Neutrophil (primary cell): ENCODE data around the gene SCN7A.

Experiments used
- H3K27ac ChIP-seq: fragments of 200-600 bp; sonication (generic); 2 replicates; pipeline ENCODE4 v1.5.1; 2016; ENCODE audit warnings: mild to moderate bottlenecking, moderate library complexity
- H3K27me3 ChIP-seq: fragments of 200-600 bp; sonication (generic); 2 replicates; pipeline ENCODE4 v1.6.0; 2016; ENCODE audit warnings: mild to moderate bottlenecking
- H3K36me3 ChIP-seq: fragments of 200-600 bp; sonication (generic); 2 replicates; pipeline ENCODE4 v1.5.1; 2017
- H3K4me1 ChIP-seq, 2 experiments: fragments of 200-600 bp in 1 of 2; sonication (generic) in 1 of 2; 1 replicate in 1 of 2; 2 replicates in 1 of 2; pipeline versions ENCODE4 v1.5.1 to v1.6.1; 2013 to 2016; ENCODE audit warnings: low read depth in 1 of 2, low read length in 1 of 2, mild to moderate bottlenecking in 1 of 2, moderate library complexity in 1 of 2; ENCODE audit not compliant: control insufficient read depth in 1 of 2, insufficient read depth in 1 of 2
- H3K4me3 ChIP-seq, 2 experiments: fragments of 200-600 bp in 1 of 2; sonication (generic) in 1 of 2; 1 replicate in 1 of 2; 2 replicates in 1 of 2; pipeline ENCODE4 v1.5.1; 2013 to 2016; ENCODE audit warnings: low read depth in 1 of 2, low read length in 1 of 2, mild to moderate bottlenecking in 1 of 2, moderate library complexity in 1 of 2
- H3K9me3 ChIP-seq: fragments of 200-600 bp; sonication (generic); 2 replicates; pipeline ENCODE4 v1.5.1; 2016
- CTCF ChIP-seq: fragments of 200-600 bp; sonication (generic); IDR thresholded peaks from 2 replicates; pipeline ENCODE4 v1.5.1; 2016; ENCODE audit warnings: antibody characterized with exemption

The SCN7A gene

GRCh38 chr2:166373951-166374350, 120.1 kb downstream of the SCN7A start:
- Histone ChIP-seq H3K9me3 (no peaks in the 10 kb centered on the region), H3K27me3 (peaks cover 31% of the 10 kb centered on the region), H3K27ac (no peak overlapping the region), H3K4me3 (no peak overlapping the region), H3K36me3 (no peaks in the 10 kb centered on the region), H3K4me1 (peaks cover 26 to 36% of the 10 kb centered on the region in 2 experiments)
- no peak for TF ChIP-seq CTCF

- Histone ChIP-seq H3K27me3 (peaks cover 28% of the 10 kb centered on the region), H3K4me1 (peaks cover 26 to 36% of the 10 kb centered on the region in 2 experiments), H3K9me3 (no peaks in the 10 kb centered on the region), H3K27ac (peak overlapping the region; percentile 39), H3K36me3 (no peaks in the 10 kb centered on the region), H3K4me3 (no peak overlapping the region)
- no peak for TF ChIP-seq CTCF
These were observed 120.5 kb downstream of the SCN7A start for GRCh38 chr2:166373539-166373938.

DNA sequence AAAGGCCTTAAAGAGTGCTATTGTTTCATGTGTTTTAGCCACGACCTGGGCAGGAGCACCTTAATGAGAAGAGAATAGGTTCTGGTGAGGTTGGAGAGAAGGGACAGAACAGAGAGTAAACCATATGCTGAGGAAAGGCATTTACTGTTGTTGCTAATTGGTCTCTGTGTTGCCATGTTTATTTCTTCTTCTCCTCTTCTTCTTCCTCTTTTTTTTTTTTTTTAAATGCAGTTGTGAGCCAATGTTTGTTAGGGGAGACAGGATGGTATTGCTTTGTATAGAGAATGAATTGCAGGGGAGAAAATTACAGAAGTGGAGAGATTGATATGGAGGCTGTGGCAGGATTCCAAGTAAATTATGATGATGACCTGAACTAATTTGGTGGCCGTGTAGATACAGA, 120.9 kb downstream of the SCN7A start:
- H3K4me3 ChIP-seq: no peak overlapping the region
- peaks cover 26 to 36% of the 10 kb centered on the region in 2 experiments for H3K4me1 ChIP-seq
- no peak for TF ChIP-seq CTCF
- no peaks in the 10 kb centered on the region for H3K9me3 ChIP-seq
- H3K36me3 ChIP-seq: no peaks in the 10 kb centered on the region
- H3K27ac ChIP-seq: peak overlapping the region; percentile 39
- H3K27me3 ChIP-seq: peaks cover 25% of the 10 kb centered on the region

DNA sequence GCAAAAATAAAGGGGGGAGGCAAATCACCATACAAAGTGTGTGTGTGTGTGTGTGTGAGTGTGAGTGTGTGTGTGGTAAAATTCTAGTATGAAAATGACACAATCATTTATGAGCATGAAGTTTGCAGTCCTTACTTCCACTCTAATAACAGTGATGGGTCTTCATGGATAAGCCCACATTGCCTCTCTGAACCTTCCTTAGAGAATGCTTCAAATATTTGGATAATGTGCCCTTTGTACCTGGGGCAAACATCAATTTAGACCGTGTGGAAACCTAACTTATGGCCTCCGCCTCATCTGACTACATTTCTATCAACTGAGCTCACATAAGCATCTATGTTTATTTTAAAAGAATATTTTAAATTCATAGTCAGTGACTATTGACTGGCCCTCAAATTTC, 122.0 kb downstream of the SCN7A start:
- H3K9me3 ChIP-seq: no peaks in the 10 kb centered on the region
- H3K27ac ChIP-seq: no peak overlapping the region
- TF ChIP-seq CTCF: no peak
- no peak overlapping the region for H3K4me3 ChIP-seq
- H3K27me3 ChIP-seq: peaks cover 14% of the 10 kb centered on the region
- peaks cover 26 to 36% of the 10 kb centered on the region in 2 experiments for H3K4me1 ChIP-seq
- H3K36me3 ChIP-seq: no peaks in the 10 kb centered on the region

- Histone ChIP-seq H3K4me3 (no peak overlapping the region), H3K27ac (no peak overlapping the region), H3K4me1 (no peaks in the 10 kb centered on the region), H3K27me3 (no peaks in the 10 kb centered on the region), H3K9me3 (no peaks in the 10 kb centered on the region), H3K36me3 (no peaks in the 10 kb centered on the region)
- no peak for TF ChIP-seq CTCF
These were observed 128.1 kb downstream of the SCN7A start for GRCh38 chr2:166365803-166366420.
